Left cardiac atrium (tissue), 4 donors: ENCODE results near the gene RNF182. TPM values are rescaled to one million over a fixed set of nuclear protein-coding genes. Genes with fewer than 3 reads are reported as not detected.
"Not testable (repeated sequence)": the region's sequence is repeated elsewhere in the genome, so short reads cannot be mapped to it uniquely, and the experiment has no call there.

ENCODE experiments used
- ATAC-seq, 2 donors: fragments of 200-7000 bp; cut with Tn5 transposase; one replicate each; pipeline ENCODE4 v1.9.1; 2020; ENCODE audit warnings: mild to moderate bottlenecking in 2 of 2, moderate library complexity in 2 of 2
- DNase-seq: peaks from one replicate; pipeline ENCODE4 v3.0.0-alpha.2; 2020
- intact Hi-C, 2 donors: fragments of 100-400 bp; cut with DNase I; formaldehyde crosslinking; loops; one replicate each; pipeline versions ENCODE4 v1.14.1 to v1.15.1; 2022 to 2023
- total RNA-seq, 2 donors: library from RNA; stranded (reverse); fragmentation: NEBNext Ultra II Directional; extraction: Animal tissue kit (Norgen Biotek cat#: 25700); gene quantifications; one replicate each; pipeline ENCODE4 v1.2.1, GENCODE V29; 2021
- donor health status: DM: no; HTN: yes; CAD: no.
- donor health status: DM: no; HTN: yes; CAD: no; lungs with severe emphysema.
- donor health status: DM: yes; HTN: yes; CAD: no.
- donor health status: Dilated cardiomyopathy.

RNF182 gene
- total RNA-seq, 2 donors from 2014 or later: 0.21 to 0.81 TPM

DNA sequence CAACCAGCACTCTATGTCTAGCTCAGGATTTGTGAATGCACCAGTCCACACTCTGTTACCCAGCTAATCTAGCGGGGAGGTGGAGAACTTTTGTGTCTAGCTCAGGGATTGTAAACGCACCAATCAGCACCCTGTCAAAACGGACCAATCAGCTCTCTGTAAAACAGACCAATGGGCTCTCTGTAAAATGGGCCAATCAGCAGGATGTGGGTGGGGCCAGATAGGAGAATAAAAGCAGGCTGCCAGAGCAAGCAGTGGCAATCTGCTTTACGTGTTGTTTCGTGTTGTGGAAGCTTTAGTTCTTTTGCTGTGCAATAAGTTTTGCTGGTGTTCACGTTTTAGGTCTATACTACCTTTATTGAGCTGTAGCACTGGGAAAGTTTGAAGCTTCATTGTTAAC, 93.8 kb downstream of the RNF182 start:
- DNase-seq, ATAC-seq, intact Hi-C loops: not testable (repeated sequence)

DNA sequence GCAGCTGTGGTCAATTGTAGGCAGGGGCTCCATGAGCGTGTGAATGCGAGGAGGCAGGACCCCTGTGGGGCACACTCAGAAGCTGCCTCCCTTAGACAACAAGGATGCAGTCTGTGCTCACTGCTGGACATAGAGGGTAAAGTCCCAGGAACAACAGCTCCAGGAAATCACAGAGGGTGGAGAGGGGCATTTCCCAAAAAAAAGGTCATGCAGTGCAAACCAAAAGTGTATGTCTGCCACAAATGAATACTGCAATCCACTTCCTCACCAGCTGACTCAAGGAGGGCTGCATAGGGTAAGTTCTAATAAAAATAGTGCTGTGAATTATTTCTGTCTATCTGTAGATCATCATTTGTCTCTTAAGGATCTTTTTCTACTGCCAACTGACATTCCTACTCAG, 95.8 kb downstream of the RNF182 start:
- no peak for ATAC-seq
- intact Hi-C loops: no loop called here
- DNase-seq: no peak

DNA sequence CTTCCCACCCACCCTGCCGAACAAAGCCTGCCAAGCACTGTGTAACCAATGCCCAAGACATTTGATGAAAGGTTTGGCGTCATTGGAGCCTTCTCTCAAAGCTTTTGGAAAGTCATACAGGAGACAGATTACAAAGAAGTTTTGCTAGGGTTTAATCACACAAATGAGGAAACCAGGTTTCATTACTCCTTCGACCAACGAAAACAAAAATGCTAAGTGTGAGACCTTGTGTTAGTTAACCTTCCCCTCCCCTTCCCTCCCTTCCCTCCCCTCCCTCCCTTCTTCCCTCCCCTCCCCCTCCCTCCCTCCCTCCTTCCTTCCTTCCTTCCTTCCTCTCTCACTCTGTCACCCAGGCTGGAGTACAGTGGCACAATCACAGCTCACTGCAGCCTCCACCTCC, 96.7 kb downstream of the RNF182 start:
- DNase-seq (no peak), ATAC-seq (no peak)
- intact Hi-C loops: no loop called here

DNA sequence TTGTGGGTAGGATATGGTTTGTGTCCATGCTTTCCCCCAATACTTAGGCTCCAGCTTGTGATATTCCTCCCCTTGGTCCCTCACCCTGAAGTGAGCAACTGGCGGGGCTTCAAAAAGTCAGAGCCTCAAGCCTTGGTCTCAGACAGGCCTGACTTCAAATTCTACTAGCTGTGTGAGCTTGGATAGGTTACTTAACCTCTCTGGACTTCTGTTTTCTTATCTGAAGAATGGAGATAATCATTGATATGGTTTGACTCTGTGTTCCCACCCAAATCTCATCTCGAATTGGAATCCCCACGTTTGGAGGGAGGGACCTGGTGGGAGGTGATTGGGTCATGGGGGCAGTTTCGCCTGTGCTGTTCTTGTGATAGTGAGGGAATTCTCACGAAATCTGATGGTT, 97.9 kb downstream of the RNF182 start:
- ATAC-seq (no peak), DNase-seq (no peak)
- intact Hi-C loops: no loop called here

DNA sequence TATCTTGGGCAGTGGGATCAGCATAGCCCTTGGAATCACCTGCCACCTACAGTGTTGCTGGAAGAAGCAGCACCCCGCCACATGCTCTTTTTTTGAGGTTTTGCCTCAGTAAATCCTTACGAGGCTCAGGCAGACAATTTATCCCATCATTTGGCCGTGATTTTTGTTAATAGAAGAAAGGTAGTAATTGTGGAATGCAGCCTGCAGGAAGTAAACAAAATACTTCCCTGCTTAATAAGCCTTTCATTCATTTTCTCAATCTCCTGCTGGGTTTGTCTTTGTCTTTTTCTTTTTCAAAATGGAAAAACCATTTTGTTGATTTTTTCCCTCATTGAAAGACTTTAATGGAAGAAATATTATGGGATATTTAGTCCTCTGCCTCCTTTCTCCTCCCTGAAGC, 99.1 kb downstream of the RNF182 start:
- ATAC-seq (no peak), DNase-seq (no peak)
- intact Hi-C loops: no loop called here

DNA sequence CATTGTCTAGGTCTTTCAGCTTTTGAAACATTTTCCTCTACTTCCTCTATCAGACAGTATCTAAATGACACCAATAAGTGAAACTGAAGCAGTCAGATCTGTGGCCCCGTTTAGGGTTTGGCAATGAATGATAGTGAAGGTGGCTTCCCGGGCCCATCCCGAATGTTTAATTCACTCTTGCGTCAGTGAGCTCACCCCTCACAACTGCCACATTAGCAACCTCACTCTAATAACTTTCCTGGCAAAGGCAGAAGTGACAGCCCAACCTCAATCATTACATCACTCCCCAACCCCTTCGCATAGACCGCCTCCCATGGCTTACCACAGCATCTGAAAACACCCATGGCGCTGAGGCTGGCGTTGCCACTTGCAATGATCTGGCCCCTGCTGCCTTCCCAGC, 100.4 kb downstream of the RNF182 start:
- intact Hi-C loops: no loop called here
- peak in 1 of 2 donors; percentile 18 for ATAC-seq
- DNase-seq: no peak

DNA sequence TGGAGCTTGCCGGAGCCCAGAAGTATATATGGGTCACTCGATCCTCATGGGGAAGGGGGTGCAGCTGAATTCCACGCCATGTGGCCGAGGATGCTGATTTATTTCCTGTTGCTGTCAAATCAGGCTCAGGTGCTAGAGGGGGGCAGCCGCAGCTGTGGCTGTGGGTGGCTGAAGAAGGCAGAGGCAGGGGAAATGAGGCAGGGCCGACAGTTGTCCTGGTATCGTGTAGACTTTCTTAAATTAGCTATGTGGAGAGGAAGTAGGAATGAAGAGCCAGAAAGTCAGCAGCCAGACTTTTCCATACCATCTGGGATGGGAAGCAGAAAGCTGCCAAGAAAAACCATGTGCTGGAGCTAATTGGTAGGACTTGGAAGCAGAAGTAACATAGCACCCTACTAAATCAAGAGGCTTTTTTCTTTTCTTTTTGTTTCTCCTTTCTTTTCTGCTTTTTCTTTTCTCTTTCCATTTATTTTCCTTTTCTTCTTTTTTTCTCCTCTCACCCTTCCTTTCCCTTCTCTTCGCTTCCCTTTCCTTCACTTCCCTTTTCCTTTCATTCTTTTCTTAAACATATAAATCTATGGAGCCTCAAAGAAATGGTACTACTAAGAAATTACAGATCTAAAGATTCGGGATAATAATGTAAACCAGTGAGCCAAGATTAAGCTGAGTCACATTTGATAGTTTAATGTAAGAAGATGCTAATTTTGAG, 102.2 kb downstream of the RNF182 start:
- intact Hi-C loops: no loop called here
- DNase-seq (no peak), ATAC-seq (peak in 1 of 2 donors; percentile 30)

DNA sequence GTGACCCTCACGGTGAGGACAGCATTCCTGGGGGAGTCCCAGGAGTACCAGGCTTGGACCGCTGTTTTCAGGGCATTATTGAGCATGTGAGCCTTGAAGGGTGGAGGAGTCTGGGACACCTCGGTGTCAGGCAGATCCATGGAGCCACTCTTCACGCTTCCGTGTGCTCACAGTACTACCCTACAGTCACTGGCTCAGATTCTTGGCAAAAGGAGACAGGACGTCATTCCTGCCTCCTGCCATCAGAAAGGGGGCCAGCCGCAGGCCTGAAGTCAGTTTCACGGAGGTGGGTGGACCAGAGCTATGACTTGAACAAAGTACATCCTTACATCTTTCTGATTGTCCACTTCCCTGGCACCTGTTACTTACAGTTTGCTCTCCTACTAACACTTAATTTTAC, 103.9 kb downstream of the RNF182 start:
- ATAC-seq: no peak
- no peak for DNase-seq
- intact Hi-C loops: no loop called here

DNA sequence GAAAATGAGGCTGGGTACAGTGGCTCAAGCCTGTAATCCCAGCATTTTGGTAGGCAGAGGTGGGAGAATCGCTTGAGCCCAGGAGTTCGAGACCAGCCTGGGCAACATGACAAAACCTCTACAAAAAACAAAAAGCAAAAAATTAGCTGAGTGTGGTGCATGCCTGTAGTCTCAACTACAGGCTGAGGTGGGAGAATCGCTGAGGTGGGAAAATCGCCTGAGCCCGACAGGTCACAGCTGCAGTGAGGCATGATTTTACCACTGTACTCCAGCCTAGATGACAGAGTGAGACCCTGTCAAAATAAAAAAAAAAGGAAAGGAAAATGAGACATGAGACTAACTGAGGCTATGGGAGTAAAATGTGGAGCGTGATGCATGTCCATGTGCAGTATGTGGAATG, 104.9 kb downstream of the RNF182 start:
- ATAC-seq: no peak
- DNase-seq: no peak
- intact Hi-C loops: no loop called here

Other genes with a start within 250 kb of the RNF182 start
- gene RANBP9, start 213.1 kb upstream of the RNF182 start, total RNA-seq: 10 to 100 TPM; 27.3 to 33.1 TPM
- gene MCUR1, start 110.4 kb upstream of the RNF182 start, total RNA-seq: 10 to 100 TPM; 21.1 to 25.9 TPM
- 1 to 10 TPM; 2.3 to 3.2 TPM for gene CD83, start 192.8 kb downstream of the RNF182 start, total RNA-seq